GM06990 (cell line): ENCODE measurements around the gene VIPR2.

Experiments used
- DNase-seq: peaks from one replicate; pipeline ENCODE4 v3.0.0-alpha.2; 2011; ENCODE audit not compliant: insufficient read length; ENCODE audit errors: extremely low read depth
- H3K27me3 ChIP-seq: replicated peaks from 2 replicates; pipeline ENCODE4 v1.6.0; 2011; ENCODE audit warnings: low read length; ENCODE audit not compliant: control insufficient read depth, insufficient read depth
- H3K36me3 ChIP-seq: 2 replicates; pipeline ENCODE4 v1.5.1; 2011; ENCODE audit warnings: low read length; ENCODE audit not compliant: control insufficient read depth, insufficient read depth
- H3K4me3 ChIP-seq: replicated peaks from 2 replicates; pipeline ENCODE4 v1.5.1; 2011; ENCODE audit warnings: low read depth, mild to moderate bottlenecking, control low read depth, low read length
- TF ChIP-seq, protein P1 (sequence below): IDR thresholded peaks from 2 replicates; pipeline ENCODE4 v1.5.1; 2011; ENCODE audit warnings: low read length, control low read depth, mild to moderate bottlenecking, inconsistent platforms; ENCODE audit not compliant: insufficient read depth, poor library complexity, severe bottlenecking

Gene VIPR2

DNA sequence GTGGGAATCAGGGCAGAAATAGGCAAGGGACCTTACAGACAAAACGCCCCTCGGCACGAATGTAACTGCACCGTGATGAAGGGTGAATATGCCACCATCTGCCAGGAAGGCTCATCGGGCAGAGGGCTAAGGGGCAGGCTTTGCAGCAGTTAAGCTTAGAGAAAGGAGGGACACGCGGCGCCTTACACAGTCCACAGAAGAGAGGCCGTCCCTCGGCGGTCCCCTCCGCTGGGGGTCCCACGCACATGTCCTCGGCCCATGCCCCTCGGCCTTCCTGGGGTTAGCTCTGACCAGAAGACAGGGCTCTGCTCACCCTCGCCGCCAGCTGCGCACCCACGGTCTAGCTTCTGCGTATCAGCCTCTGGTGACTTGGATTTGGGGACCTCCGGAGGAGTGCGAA lies 147.2 kb downstream of the VIPR2 start:
- DNase-seq: no peak
- Histone ChIP-seq H3K4me3 (no peak overlapping the region), H3K36me3 (no peaks in the 10 kb centered on the region), H3K27me3 (no peaks in the 10 kb centered on the region)
- TF ChIP-seq, protein P1, sequence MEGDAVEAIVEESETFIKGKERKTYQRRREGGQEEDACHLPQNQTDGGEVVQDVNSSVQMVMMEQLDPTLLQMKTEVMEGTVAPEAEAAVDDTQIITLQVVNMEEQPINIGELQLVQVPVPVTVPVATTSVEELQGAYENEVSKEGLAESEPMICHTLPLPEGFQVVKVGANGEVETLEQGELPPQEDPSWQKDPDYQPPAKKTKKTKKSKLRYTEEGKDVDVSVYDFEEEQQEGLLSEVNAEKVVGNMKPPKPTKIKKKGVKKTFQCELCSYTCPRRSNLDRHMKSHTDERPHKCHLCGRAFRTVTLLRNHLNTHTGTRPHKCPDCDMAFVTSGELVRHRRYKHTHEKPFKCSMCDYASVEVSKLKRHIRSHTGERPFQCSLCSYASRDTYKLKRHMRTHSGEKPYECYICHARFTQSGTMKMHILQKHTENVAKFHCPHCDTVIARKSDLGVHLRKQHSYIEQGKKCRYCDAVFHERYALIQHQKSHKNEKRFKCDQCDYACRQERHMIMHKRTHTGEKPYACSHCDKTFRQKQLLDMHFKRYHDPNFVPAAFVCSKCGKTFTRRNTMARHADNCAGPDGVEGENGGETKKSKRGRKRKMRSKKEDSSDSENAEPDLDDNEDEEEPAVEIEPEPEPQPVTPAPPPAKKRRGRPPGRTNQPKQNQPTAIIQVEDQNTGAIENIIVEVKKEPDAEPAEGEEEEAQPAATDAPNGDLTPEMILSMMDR: no peak

DNA sequence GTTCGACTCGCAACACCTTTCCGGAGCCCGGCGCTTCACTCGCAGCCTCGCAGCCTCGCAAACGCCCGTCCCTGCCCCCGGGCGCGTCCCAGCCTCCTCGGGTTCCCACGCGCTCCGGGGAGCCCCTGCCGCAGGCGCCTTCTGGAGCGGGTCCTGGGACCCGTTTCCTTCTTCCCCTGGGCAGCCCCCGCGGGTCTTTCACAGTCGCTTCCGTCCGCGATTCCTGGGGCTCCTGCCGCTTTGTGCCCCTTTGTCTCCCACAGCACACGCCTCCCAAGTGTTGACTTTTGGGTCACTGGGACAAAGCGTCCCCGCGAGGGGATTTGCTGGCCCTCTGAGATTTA lies 147.6 kb downstream of the VIPR2 start:
- Histone ChIP-seq H3K36me3 (no peaks in the 10 kb centered on the region), H3K4me3 (no peak overlapping the region), H3K27me3 (no peaks in the 10 kb centered on the region)
- DNase-seq: no peak
- TF ChIP-seq, protein P1: no peak

DNA sequence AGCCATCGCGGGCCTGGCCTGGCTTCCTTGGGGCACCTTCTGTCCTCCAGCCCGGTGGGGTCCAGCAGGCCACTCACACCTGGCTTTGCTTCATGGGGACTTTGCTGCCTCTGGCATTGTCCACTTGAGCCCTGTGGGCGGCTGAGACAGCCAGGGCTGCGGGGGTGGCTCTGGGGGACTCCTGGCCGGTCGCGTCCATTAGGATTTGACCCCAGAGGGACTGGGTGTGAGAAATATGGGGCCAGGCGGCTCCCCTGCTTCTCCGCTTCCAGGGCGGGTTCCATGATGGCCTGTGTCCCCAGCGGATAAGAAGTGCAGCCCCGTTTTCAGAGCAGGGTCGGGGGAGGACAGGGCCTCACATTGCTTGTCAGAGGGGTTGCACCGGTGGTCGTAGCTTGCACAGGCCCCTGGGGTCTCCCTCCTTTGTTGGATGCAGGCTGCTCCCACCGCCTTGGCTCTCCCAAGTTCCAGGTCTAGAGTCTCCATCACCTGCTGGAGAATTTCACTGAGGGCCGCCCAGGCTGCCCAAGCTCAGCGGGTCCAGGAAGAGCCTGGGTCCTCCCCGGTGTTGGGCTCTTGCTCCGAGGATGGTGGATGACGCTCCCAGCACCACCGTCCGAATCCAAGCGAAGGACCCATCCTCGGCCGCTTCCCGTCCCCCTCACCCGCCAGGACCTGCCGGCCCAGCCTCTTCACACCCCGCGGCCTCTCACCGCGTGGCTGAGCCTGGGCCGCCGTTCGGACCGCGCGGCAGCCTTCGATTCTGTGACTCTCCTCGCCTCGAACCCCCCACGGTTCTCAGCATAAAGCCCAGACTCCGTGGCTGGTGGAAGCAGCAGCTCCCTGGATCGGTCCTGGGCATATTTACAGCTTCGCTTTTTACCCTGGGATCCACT lies 148.2 kb downstream of the VIPR2 start:
- no peak overlapping the region for H3K4me3 ChIP-seq

DNA sequence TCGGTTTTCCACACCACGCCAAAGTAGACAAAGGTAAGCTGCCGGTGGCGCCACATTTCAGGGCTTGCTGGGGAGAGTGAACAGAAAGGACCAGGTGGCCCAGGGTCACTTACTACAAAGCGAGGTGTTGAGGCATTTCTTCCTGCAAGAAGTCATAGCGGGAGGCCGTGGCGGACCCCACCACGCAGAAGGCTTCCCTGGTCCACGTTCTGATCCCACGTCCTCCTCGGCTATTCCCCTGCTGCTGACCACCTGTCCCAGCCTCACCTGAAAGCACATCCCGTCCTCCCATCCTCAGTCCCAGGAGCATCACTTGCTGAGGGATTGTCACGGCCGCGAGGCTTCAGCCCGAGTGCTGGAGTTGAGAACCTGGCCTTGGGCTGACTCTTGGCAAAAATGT lies 149.2 kb downstream of the VIPR2 start:
- no peak overlapping the region for H3K4me3 ChIP-seq
- H3K36me3 ChIP-seq: no peaks in the 10 kb centered on the region
- no peak for DNase-seq
- TF ChIP-seq, protein P1: no peak
- H3K27me3 ChIP-seq: no peaks in the 10 kb centered on the region

More for the DNA sequence above, 148.2 kb downstream of the VIPR2 start:
- Histone ChIP-seq H3K36me3 (no peaks in the 10 kb centered on the region), H3K27me3 (no peaks in the 10 kb centered on the region)
- no peak for DNase-seq
- TF ChIP-seq, protein P1: no peak

DNA sequence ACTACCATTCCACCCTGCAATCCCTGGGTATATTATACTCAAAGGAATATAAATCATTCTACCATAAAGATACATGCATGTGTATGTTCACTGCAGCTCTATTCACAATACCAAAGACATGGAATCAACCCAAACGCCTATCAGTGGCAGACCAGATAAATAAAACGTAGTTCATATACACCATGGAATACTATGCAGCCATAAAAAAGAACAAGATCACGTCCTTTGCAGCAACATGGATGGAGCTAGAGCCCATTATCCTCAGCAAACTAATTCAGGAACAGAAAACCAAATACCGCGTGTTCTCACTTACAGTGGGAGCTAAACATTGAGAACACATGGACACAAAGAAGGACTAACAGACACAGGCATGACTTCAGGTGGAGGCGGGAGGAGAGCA lies 150.0 kb downstream of the VIPR2 start:
- DNase-seq: no peak
- Histone ChIP-seq H3K27me3 (no peaks in the 10 kb centered on the region), H3K4me3 (no peak overlapping the region), H3K36me3 (no peaks in the 10 kb centered on the region)
- TF ChIP-seq, protein P1: no peak

DNA sequence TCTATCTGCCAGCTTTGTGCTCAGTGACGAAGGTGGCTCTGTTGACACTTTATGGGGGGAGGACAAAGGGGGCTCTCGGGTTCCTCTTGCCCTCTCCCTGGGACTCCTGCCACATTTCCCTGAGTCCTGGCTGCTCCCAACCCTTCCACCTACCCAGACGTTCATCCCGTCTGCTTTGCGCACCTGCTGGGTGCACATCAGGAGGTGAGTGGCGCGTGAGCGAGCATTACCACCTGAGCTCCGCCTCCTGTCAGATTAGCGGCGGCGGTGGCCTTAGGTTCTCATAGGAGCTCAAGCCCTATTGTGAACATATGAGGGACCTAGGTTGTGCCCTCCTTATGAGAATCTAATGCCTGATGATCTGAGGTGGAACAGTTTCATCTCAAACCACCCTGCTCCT lies 151.1 kb downstream of the VIPR2 start:
- DNase-seq: no peak
- H3K4me3 ChIP-seq: no peak overlapping the region
- no peaks in the 10 kb centered on the region for H3K27me3 ChIP-seq
- TF ChIP-seq, protein P1: no peak
- no peaks in the 10 kb centered on the region for H3K36me3 ChIP-seq
